ENCODE results near the gene PPP1R36. TPM values are rescaled to one million over a fixed set of nuclear protein-coding genes. Genes with fewer than 3 reads are reported as not detected.
A peak's percentile ranks its signal among the peaks of the same experiment; 100 is the strongest.

PPP1R36 gene
- total RNA-seq, 1 experiment from 2014 or later, result 0.34 TPM

GRCh38 chr14:64581817-64582216 lies 32.1 kb downstream of the PPP1R36 start:
- POLR2A ChIA-PET (ENCODE audit: low non-redundant PET), result no interaction called here
- no peak for DNase-seq (ENCODE audit: low spot score)
- CTCF ChIA-PET, result no interaction called here
- no peak overlapping the region for H3K27ac ChIP-seq (ENCODE audit: low read depth, low read length, poor library complexity, severe bottlenecking)
- intact Hi-C loops (cut with micrococcal nuclease; ENCODE audit: unreplicated experiment), result no loop called here
- H3K4me3 ChIP-seq (ENCODE audit: low read depth, low read length, poor library complexity, severe bottlenecking), result no peak overlapping the region
- H3K4me1 ChIP-seq (ENCODE audit: insufficient read depth, low read length, poor library complexity, severe bottlenecking), result no peaks in the 10 kb centered on the region
- TF ChIP-seq EZH2 (IDR thresholded peaks at IDR 0.05; ENCODE audit: borderline replicate concordance, low read depth, low read length, poor library complexity, severe bottlenecking) (no peak), CTCF (conservative IDR thresholded peaks at IDR 0.05; ENCODE audit: low read depth, low read length) (no peak)
- BruUV-seq (replicated peaks), result no TSS peak
- H3K9me3 ChIP-seq (ENCODE audit: low read depth, low read length, poor library complexity, severe bottlenecking), result no peaks in the 10 kb centered on the region
- no peaks in the 10 kb centered on the region for H3K36me3 ChIP-seq (ENCODE audit: insufficient read depth, low read length, poor library complexity, severe bottlenecking)
- no peaks in the 10 kb centered on the region for H3K27me3 ChIP-seq (replicated peaks; ENCODE audit: insufficient read depth, low read depth, low read length, poor library complexity)

- Histone ChIP-seq H3K4me3 (ENCODE audit: low read depth, low read length, poor library complexity, severe bottlenecking) (no peak overlapping the region), H3K27ac (ENCODE audit: low read depth, low read length, poor library complexity, severe bottlenecking) (no peak overlapping the region), H3K27me3 (replicated peaks; ENCODE audit: insufficient read depth, low read depth, low read length, poor library complexity) (no peaks in the 10 kb centered on the region), H3K9me3 (ENCODE audit: low read depth, low read length, poor library complexity, severe bottlenecking) (no peaks in the 10 kb centered on the region), H3K4me1 (ENCODE audit: insufficient read depth, low read length, poor library complexity, severe bottlenecking) (no peaks in the 10 kb centered on the region), H3K36me3 (ENCODE audit: insufficient read depth, low read length, poor library complexity, severe bottlenecking) (no peaks in the 10 kb centered on the region)
- ChIA-PET POLR2A (ENCODE audit: low non-redundant PET) (no interaction called here), CTCF (interaction anchor here (1.1 kb wide), 1 partner anchor 239 kb away, joined by 3 read pairs; no protein-coding TSS in a partner anchor)
- no peak for DNase-seq (ENCODE audit: low spot score)
- no TSS peak for BruUV-seq (replicated peaks)
- intact Hi-C loops (cut with micrococcal nuclease; ENCODE audit: unreplicated experiment), result no loop called here
- no peak for TF ChIP-seq CTCF (conservative IDR thresholded peaks at IDR 0.05; ENCODE audit: low read depth, low read length)
- no peak for TF ChIP-seq EZH2 (IDR thresholded peaks at IDR 0.05; ENCODE audit: borderline replicate concordance, low read depth, low read length, poor library complexity, severe bottlenecking)
Measured at GRCh38 chr14:64584190-64584589, 34.4 kb downstream of the PPP1R36 start.

GRCh38 chr14:64591809-64592208 lies 42.0 kb downstream of the PPP1R36 start:
- no TSS peak for BruUV-seq (replicated peaks)
- intact Hi-C loops (cut with micrococcal nuclease; ENCODE audit: unreplicated experiment), result no loop called here

More at GRCh38 chr14:64591809-64592208, 42.0 kb downstream of the PPP1R36 start:
- TF ChIP-seq CTCF (conservative IDR thresholded peaks at IDR 0.05; ENCODE audit: low read depth, low read length) (no peak), EZH2 (IDR thresholded peaks at IDR 0.05; ENCODE audit: borderline replicate concordance, low read depth, low read length, poor library complexity, severe bottlenecking) (no peak)
- peak; percentile 14 for DNase-seq (ENCODE audit: low spot score)
- Histone ChIP-seq H3K9me3 (ENCODE audit: low read depth, low read length, poor library complexity, severe bottlenecking) (no peaks in the 10 kb centered on the region), H3K4me1 (ENCODE audit: insufficient read depth, low read length, poor library complexity, severe bottlenecking) (no peaks in the 10 kb centered on the region), H3K4me3 (ENCODE audit: low read depth, low read length, poor library complexity, severe bottlenecking) (no peak overlapping the region), H3K27me3 (replicated peaks; ENCODE audit: insufficient read depth, low read depth, low read length, poor library complexity) (no peaks in the 10 kb centered on the region), H3K27ac (ENCODE audit: low read depth, low read length, poor library complexity, severe bottlenecking) (no peak overlapping the region), H3K36me3 (ENCODE audit: insufficient read depth, low read length, poor library complexity, severe bottlenecking) (no peaks in the 10 kb centered on the region)
- ChIA-PET POLR2A (ENCODE audit: low non-redundant PET) (no interaction called here), CTCF (no interaction called here)

All from A673 (cell line).